PFSK-1 (cell line): ENCODE measurements around the gene MAML2.

Source experiments
- FOXP2 ChIP-seq: optimal IDR thresholded peaks from 2 replicates; pipeline ENCODE3; 2011; ENCODE audit warnings: borderline replicate concordance, control low read depth, inconsistent platforms; ENCODE audit not compliant: insufficient read depth; ENCODE audit errors: extremely low read length, extremely low read depth
- POLR2AphosphoS5 ChIP-seq: IDR thresholded peaks from 2 replicates; pipeline ENCODE4 v1.6.1; 2012; ENCODE audit warnings: low read depth, mild to moderate bottlenecking, control low read depth, low read length, moderate library complexity
- REST ChIP-seq, 2 experiments: IDR thresholded peaks; 2 replicates each; pipeline versions ENCODE4 v1.6.1 to v1.8.0; 2011 to 2012; ENCODE audit warnings: low read depth in 2 of 2, low read length in 2 of 2, control low read depth in 1 of 2, inconsistent platforms in 1 of 2, mild to moderate bottlenecking in 1 of 2, moderate library complexity in 1 of 2; ENCODE audit not compliant: insufficient read depth in 1 of 2
- SIN3A ChIP-seq: IDR thresholded peaks from 2 replicates; pipeline ENCODE4 v1.6.1; 2012; ENCODE audit warnings: mild to moderate bottlenecking, low read length, moderate library complexity, borderline replicate concordance; ENCODE audit not compliant: insufficient read depth
- TAF1 ChIP-seq: IDR thresholded peaks from 2 replicates; pipeline ENCODE4 v1.6.1; 2012; ENCODE audit warnings: low read length, control low read depth, borderline replicate concordance; ENCODE audit not compliant: insufficient read depth

GRCh38 chr11:96021901-96022650, 320.9 kb downstream of the MAML2 start:
- TF ChIP-seq POLR2AphosphoS5 (no peak), REST (IDR thresholded peaks at IDR 0.05; ENCODE audit: insufficient read depth in 1 of 2, low read depth in 2 of 2, low read length in 2 of 2) (no peak), TAF1 (no peak), SIN3A (no peak), FOXP2 (no peak)
